Measurements from ENCODE around the gene ANKLE1.

Gene ANKLE1

DNA sequence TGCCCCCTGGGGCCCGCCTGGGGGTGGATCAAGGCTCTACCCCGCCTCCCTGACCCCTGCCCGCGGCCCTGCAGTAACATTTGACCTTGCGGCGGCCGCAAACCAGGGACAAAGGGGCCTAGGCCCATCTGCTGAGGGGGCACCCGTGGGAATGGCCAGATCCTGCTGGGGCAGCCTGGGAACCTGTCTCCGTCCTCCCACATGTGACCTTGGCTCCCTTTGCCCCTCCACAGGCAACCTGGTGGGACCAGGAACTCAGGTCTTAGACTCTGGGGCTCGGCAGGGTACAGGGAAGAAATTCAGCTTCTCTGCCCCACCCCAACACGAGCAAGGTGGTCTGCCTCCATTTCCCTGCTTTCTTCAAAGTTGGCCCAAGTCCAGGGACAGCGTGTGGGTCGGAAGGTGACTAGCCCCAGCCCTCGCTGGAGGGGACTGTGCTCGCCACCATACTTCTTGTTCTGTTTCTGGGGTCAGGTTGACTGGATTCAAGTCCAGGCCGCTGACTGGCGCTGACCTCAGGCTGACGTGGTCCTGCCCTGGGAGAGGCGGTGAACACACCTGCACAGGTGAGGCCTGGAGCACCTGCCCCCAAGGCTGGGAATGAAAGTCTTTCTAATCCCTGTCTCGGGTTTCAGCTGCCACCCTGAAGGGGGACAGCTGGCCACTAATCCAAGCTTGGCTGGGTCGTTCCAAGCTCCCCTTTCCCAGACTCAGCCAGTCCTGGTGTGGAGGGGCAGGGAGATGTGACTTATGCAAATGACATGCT, 33.5 kb upstream of the ANKLE1 start:
- DNase-seq (ENCODE audit: low read depth) = no peak
- no peak overlapping the region for H3K4me3 ChIP-seq (ENCODE audit: control insufficient read depth, low read depth, low read length)
- TF ChIP-seq, protein P1, sequence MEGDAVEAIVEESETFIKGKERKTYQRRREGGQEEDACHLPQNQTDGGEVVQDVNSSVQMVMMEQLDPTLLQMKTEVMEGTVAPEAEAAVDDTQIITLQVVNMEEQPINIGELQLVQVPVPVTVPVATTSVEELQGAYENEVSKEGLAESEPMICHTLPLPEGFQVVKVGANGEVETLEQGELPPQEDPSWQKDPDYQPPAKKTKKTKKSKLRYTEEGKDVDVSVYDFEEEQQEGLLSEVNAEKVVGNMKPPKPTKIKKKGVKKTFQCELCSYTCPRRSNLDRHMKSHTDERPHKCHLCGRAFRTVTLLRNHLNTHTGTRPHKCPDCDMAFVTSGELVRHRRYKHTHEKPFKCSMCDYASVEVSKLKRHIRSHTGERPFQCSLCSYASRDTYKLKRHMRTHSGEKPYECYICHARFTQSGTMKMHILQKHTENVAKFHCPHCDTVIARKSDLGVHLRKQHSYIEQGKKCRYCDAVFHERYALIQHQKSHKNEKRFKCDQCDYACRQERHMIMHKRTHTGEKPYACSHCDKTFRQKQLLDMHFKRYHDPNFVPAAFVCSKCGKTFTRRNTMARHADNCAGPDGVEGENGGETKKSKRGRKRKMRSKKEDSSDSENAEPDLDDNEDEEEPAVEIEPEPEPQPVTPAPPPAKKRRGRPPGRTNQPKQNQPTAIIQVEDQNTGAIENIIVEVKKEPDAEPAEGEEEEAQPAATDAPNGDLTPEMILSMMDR (conservative IDR thresholded peaks at IDR 0.05; ENCODE audit: control insufficient read depth, insufficient read depth, low read depth, low read length) = no peak

DNA sequence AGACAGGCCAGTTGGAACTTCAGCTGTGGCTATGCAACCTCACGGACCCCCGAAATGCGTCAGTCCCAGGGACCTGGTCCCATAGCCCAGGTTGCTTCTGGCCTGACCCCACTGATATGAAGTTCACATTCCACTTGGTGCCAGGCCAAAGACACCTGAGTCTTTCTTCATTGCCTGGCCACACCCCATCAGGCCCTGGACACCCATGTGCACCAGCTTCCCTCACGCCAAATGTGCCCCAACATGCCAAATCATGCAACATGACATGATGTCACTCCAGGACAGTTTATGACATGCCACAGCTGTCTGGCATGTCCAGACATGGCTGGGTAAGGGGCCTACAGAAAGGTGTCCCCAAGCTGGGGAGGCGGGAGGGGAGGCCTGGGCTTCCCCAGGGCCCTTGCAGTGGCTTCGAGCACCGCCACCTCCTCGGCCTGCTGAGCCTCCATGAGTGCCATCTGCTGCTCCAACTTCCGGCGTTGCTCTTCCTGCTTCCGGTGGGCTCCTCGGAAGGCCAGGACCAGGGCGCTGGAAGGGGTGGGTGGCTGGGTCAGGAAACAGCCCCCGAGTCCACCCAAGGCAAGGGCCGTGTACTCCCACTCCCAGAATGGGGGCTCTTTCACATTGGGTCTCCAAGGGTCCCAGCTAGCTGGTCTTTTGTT, 31.7 kb upstream of the ANKLE1 start:
- TF ChIP-seq, protein P1 (conservative IDR thresholded peaks at IDR 0.05; ENCODE audit: control insufficient read depth, insufficient read depth, low read depth, low read length) = no peak
- no peak for DNase-seq (ENCODE audit: low read depth)
- H3K4me3 ChIP-seq (ENCODE audit: control insufficient read depth, low read depth, low read length) = no peak overlapping the region

DNA sequence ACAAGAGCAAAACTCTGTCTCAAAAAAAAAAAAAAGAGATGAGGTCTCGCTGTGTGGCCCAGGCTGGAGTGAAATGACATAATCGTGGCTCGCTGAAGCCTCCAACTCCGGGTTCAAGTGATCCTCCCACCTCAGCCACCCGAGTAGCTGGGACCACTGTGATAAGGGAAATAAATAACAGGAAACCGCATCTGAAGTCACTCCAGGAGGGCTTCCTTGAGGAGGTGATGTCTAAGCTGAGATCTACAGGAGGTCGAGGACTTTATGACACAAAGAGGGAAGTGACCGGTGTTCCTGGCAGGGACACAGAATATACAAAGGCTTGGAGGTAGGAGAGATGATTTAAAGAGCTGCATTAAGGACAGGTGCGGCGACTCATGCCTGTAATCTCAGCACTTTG, 27.1 kb upstream of the ANKLE1 start:
- no peak for DNase-seq (ENCODE audit: low read depth)
- TF ChIP-seq, protein P1 (conservative IDR thresholded peaks at IDR 0.05; ENCODE audit: control insufficient read depth, insufficient read depth, low read depth, low read length) = no peak
- no peak overlapping the region for H3K4me3 ChIP-seq (ENCODE audit: control insufficient read depth, low read depth, low read length)

DNA sequence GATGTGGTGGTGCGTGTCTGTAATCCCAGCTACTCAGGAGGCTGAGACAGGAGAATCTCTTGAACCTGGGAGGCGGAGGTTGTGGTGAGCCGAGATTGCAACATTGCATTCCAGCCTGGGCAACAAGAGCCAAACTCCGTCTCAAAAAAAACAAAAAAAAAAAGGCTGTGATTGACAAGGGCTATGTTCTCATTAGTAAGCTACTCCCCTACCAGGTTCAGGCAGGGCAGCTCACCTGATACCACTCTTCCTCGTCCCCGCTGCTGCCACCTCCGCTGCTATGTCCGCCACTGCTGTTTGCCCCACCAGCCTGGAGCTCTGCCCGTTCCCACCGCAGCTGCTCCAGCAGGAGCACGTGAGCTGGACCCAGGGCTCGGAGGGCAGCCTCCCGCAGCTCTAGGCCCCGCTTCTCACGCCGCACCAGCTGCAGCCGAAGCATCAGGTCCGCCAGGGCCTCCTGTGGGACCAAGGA, 26.5 kb upstream of the ANKLE1 start:
- DNase-seq (ENCODE audit: low read depth) = no peak
- H3K4me3 ChIP-seq (ENCODE audit: control insufficient read depth, low read depth, low read length) = no peak overlapping the region
- TF ChIP-seq, protein P1 (conservative IDR thresholded peaks at IDR 0.05; ENCODE audit: control insufficient read depth, insufficient read depth, low read depth, low read length) = no peak

DNA sequence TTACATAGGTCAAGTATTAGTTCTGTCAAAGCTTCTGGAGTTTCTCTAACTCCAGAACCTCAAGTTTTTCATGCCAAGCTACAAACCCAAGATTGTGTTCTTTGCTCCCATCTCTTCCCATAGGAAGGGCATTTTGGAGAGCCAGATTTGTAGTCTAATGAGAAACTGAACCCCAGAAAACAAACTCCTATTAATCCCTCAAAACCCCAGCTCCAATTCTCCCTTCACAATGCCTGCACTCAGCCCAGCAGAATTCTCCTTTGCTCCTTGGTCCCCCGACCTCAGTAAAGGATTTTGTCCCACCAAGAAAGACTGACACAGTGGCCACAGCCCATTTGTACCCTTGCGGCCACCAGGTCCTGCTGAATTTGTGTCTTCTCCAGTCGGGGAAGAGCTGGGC, 25.6 kb upstream of the ANKLE1 start:
- TF ChIP-seq, protein P1 (conservative IDR thresholded peaks at IDR 0.05; ENCODE audit: control insufficient read depth, insufficient read depth, low read depth, low read length) = no peak
- no peak overlapping the region for H3K4me3 ChIP-seq (ENCODE audit: control insufficient read depth, low read depth, low read length)
- no peak for DNase-seq (ENCODE audit: low read depth)

DNA sequence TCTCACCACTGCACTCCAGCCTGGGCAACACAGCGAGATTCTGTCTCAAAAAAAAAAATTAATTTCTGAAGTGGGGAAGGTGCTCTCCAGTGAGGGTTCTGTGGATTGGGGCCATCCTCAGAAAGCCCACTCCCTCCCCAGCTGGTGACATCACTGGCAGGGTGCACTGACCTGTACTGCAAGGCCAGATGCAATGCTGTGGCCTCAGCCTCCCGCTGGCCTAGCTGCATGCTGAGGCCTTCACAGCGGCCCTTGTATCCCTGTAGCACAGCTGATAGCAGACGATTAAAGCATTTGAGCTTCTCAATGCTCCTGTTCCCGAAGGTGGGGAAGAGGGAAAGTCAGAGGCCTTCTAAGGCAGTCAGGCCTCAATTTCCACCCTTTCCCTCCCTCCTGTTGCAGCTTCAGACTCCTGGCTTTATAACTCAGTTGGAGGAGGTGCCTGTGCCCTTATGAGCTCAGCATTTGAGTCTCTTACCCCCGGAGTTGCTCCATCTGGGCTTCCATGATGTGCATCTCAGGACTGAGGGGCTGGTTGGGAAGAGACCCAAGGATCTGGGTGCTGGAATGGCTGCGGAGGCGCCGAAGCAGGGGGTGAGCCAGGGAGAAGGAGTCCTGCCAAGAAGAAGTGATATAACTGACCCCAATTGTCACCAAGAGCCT, 22.5 kb upstream of the ANKLE1 start:
- no peak for DNase-seq (ENCODE audit: low read depth)
- TF ChIP-seq, protein P1 (conservative IDR thresholded peaks at IDR 0.05; ENCODE audit: control insufficient read depth, insufficient read depth, low read depth, low read length) = no peak
- H3K4me3 ChIP-seq (ENCODE audit: control insufficient read depth, low read depth, low read length) = no peak overlapping the region

Measured in fibroblast of mammary gland (primary cell).